ENCODE data around the gene INSC. TPM values are rescaled to one million over a fixed set of nuclear protein-coding genes. Genes with fewer than 3 reads are reported as not detected.

INSC gene
- total and polyA plus RNA-seq, 2 of the 13 experiments (the other 11 are each of a cell fraction or from before 2014, with no cell fraction given), result 0.09 TPM; not detected in 1

GRCh38 chr11:15074206-15075161 lies 40.2 kb upstream of the INSC start (continued):
- no peak for TF ChIP-seq HOXA3 (CRISPR knock-in tag; IDR thresholded peaks at IDR 0.05)
- peak; percentile 61; the same call in 1 of the 2 replicates for TF ChIP-seq ELF1 (CRISPR knock-in tag; IDR thresholded peaks at IDR 0.05)
- TF ChIP-seq DNMT1 (CRISPR knock-in tag; IDR thresholded peaks at IDR 0.05), result no peak
- 0 out of 2 replicates have a peak, but pooled peaks have one; percentile 48 for TF ChIP-seq ZBTB7A (CRISPR knock-in tag; IDR thresholded peaks at IDR 0.05)
- no peak for TF ChIP-seq BRCA1 (CRISPR knock-in tag; IDR thresholded peaks at IDR 0.05)
- 0 out of 2 replicates have a peak, but pooled peaks have one; percentile 23 for TF ChIP-seq THAP7 (CRISPR knock-in tag; IDR thresholded peaks at IDR 0.05)
- no peak for TF ChIP-seq AKAP8 (CRISPR knock-in tag; IDR thresholded peaks at IDR 0.05)
- TF ChIP-seq ZNF749 (CRISPR knock-in tag; IDR thresholded peaks at IDR 0.05; ENCODE audit: borderline replicate concordance), result no peak
- no peak for TF ChIP-seq MTA3 (CRISPR knock-in tag; IDR thresholded peaks at IDR 0.05)
- 0 out of 2 replicates have a peak, but pooled peaks have one; percentile 43 for TF ChIP-seq ZNF350 (CRISPR knock-in tag; IDR thresholded peaks at IDR 0.05; ENCODE audit: borderline replicate concordance, low read depth)

DNA sequence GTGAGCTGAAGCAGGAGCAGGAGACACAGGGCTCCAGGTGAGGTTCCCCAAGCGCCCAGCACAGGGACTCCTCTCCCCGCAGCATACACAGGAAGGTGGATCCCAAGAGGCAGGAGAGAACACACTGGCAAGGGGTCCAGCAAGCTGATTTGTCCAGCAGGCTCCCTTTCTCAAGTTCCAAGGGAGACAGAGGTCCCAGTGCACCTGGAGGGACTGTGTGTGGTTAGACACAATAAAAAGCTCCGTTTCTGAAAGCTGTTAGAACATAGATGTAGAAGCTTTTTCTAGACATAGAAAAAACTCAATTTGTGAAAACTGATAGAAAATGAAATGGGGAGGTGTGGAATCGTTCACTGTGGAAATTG lies 39.6 kb upstream of the INSC start:
- POLR2A ChIA-PET, result no interaction called here
- DNase-seq (ENCODE audit: low spot score), result no peak
- no peak overlapping the region for H3K9ac ChIP-seq (ENCODE audit: insufficient read depth, low read depth, low read length)
- TF ChIP-seq ZNF317 (CRISPR knock-in tag; IDR thresholded peaks at IDR 0.05) (no peak), RARG (CRISPR knock-in tag; IDR thresholded peaks at IDR 0.05; ENCODE audit: low read depth) (no peak), RXRB (CRISPR knock-in tag; IDR thresholded peaks at IDR 0.05; ENCODE audit: borderline replicate concordance) (no peak), ZBTB42 (CRISPR knock-in tag; IDR thresholded peaks at IDR 0.05) (no peak), ZNF205 (CRISPR knock-in tag; IDR thresholded peaks at IDR 0.05) (no peak), ZMYM4 (CRISPR knock-in tag; IDR thresholded peaks at IDR 0.05) (no peak), ZNF766 (CRISPR knock-in tag; IDR thresholded peaks at IDR 0.05; ENCODE audit: borderline replicate concordance) (no peak), ISX (CRISPR knock-in tag; conservative IDR thresholded peaks at IDR 0.05) (no peak)
- TF ChIP-seq, protein P1, sequence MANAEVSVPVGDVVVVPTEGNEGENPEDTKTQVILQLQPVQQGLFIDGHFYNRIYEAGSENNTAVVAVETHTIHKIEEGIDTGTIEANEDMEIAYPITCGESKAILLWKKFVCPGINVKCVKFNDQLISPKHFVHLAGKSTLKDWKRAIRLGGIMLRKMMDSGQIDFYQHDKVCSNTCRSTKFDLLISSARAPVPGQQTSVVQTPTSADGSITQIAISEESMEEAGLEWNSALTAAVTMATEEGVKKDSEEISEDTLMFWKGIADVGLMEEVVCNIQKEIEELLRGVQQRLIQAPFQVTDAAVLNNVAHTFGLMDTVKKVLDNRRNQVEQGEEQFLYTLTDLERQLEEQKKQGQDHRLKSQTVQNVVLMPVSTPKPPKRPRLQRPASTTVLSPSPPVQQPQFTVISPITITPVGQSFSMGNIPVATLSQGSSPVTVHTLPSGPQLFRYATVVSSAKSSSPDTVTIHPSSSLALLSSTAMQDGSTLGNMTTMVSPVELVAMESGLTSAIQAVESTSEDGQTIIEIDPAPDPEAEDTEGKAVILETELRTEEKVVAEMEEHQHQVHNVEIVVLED (CRISPR knock-in tag; IDR thresholded peaks at IDR 0.05; ENCODE audit: borderline replicate concordance), result no peak
- TF ChIP-seq, protein P2, sequence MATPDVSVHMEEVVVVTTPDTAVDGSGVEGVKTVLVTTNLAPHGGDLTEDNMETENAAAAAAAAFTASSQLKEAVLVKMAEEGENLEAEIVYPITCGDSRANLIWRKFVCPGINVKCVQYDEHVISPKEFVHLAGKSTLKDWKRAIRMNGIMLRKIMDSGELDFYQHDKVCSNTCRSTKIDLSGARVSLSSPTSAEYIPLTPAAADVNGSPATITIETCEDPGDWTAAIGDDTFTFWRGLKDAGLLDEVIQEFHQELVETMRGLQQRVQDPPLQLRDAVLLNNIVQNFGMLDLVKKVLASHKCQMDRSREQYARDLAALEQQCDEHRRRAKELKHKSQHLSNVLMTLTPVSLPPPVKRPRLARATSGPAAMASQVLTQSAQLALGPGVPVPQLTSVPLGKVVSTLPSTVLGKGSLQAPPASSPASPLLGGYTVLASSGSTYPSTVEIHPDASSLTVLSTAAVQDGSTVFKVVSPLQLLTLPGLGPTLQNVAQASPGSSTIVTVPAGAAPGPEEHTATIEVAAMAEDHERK (CRISPR knock-in tag; IDR thresholded peaks at IDR 0.05; ENCODE audit: low read depth), result no peak

More for the DNA sequence above, 39.6 kb upstream of the INSC start:
- in situ Hi-C loops (cut with HindIII; ENCODE audit: extremely low pct_ligation_motif_present, low pct_unique_long_range_greater_than_20kb), result no loop called here
- Histone ChIP-seq H3K9me3 (ENCODE audit: low read length) (no peaks in the 10 kb centered on the region), H3K4me3 (replicated peaks in 1 of 3; ENCODE audit: insufficient read depth in 1 of 3, low read depth in 2 of 3, low read length in 3 of 3) (no peak overlapping the region), H3K36me3 (replicated peaks in 1 of 2; ENCODE audit: control insufficient read depth in 1 of 2, insufficient read depth in 2 of 2, low read length in 2 of 2) (no peaks in the 10 kb centered on the region), H3K4me1 (ENCODE audit: insufficient read depth, low read length) (peaks cover 12% of the 10 kb centered on the region), H3K79me2 (ENCODE audit: insufficient read depth, low read length) (no peaks in the 10 kb centered on the region), H3K27me3 (ENCODE audit: control insufficient read depth in 1 of 2, insufficient read depth in 2 of 2, low read length in 2 of 2) (peaks cover 5 to 30% of the 10 kb centered on the region in 2 experiments; a peak in 4 of 5 replicates), H3K4me2 (ENCODE audit: low read depth, low read length) (no peak overlapping the region), H3K27ac (ENCODE audit: extremely low read length, insufficient read depth, low read length) (no peak overlapping the region), H2AFZ (ENCODE audit: low read length) (no peak overlapping the region), H4K20me1 (ENCODE audit: insufficient read depth, low read length) (no peaks in the 10 kb centered on the region)
- intact Hi-C loops (cut with micrococcal nuclease; ENCODE audit: unreplicated experiment), result loop anchor here (1.0 kb wide), 2 partner anchors 101 to 167 kb away; no protein-coding TSS in a partner anchor
- ATAC-seq (no peak; the same call in 2 of the 3 replicates), FAIRE-seq (no peak)
- CTCF ChIA-PET (ENCODE audit: low intra/inter-chr PET ratio, low total read pairs), result interaction anchor here (2.1 kb wide), 1 partner anchor 167 kb away, joined by 11 read pairs; no protein-coding TSS in a partner anchor
- no TSS peak for BruUV-seq (replicated peaks)
- WGBS (ENCODE audit: low lambda C conversion rate), result 0% methylated on average over 4 of the region's 4 CpGs

Measured in HepG2 (cell line).